ENCODE measurements around the gene HIGD1B. TPM values are rescaled to one million over a fixed set of nuclear protein-coding genes. Genes with fewer than 3 reads are reported as not detected.

HIGD1B gene
- polyA plus RNA-seq, 3 donors: 2.1 to 16.2 (median 10.7) TPM

DNA sequence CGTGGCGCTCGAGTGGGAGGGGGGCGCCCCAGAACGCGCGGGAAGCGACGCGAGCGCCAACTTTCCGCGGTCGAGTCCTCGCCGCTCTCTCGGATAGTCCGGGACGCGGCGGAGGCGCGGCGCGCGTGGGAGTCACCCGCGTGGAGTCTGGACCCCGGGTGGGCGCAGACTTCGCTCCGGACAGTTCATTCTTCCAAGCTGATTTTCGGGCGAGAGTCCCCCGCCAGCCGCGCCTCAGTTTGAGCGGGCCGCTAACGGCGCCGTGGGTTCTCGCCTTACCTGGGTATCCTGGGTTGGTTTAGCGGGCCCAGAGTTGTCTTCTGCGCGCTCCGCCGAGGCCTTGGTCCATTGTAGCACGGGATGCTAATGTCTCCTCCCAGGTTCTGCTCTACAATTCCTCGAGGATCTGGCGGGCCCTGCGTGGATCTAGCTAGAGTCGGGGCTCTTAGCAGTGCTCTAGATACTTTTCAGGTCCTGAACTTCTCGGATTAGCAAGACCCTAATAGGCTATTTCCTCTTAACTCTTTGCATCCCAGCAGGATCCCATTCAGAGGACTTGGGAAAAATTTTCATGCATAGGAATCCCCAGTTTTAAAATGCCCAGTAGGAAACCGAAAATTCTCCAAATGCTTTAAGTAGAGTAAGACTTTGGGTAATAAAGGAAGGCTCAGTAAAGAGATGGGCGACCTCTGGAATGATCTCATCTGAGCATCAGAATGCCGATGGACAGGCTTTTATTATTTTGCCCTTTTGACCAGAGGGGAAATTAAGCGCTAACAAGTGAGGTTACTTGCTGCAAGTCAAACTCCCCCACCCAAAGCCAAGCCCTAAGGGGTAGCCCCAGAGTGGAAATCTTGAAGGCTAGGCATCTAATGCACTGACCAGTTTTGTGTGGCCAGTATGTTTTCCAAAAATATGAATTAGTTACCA lies 17.1 kb upstream of the HIGD1B start:
- WGBS, 3 donors: 5 to 7% (median 5%) methylated on average over 36 to 52 of the region's 58 CpGs
- no peak overlapping the region for H3K27ac ChIP-seq (ENCODE audit: low read depth, low read length)

DNA sequence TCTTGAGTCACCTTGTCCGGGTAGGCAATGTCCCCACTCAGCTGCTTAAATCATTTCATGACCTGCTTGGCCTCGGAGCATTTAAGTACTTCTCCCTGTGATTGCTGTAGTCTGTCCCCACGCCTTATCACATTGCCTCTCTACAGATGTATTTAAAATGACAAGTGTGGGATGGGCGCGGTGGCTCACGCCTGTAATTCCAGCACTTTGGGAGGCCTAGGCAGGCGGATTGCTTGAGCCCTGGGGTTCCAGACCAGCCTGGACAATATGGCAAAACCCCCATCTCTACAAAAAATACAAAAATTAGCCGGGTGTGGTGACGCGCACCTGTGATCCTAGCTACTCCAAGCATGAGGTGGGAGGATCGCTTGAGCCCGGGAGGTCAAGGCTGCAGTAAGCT lies 16.3 kb upstream of the HIGD1B start:
- WGBS, 3 donors: 78 to 93% (median 86%) methylated on average over 12 of the region's 12 CpGs
- no peak overlapping the region for H3K27ac ChIP-seq (ENCODE audit: low read depth, low read length)

DNA sequence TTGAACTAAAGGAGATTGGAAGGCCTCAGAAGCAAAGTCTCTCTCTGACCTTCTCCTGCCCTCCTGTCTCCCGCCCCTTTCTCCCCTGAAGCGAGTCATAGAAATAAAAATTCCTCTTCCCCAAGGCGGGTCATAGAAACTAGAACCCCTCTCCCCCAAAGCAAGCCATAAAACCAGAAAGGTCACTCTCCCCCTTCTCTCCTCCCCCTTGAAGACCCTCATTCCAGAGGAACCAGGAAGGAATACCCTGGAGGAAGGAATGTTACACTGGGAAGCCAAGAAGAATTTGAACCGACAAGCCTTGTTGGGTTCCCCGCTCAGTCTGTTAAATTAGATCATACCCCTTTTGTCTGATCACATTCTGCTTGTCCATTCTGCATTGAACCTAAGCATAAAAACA lies 14.9 kb upstream of the HIGD1B start:
- H3K27ac ChIP-seq (ENCODE audit: low read depth, low read length): no peak overlapping the region
- 77 to 89% (median 79%) methylated on average over 5 of the region's 5 CpGs for WGBS, 3 donors

DNA sequence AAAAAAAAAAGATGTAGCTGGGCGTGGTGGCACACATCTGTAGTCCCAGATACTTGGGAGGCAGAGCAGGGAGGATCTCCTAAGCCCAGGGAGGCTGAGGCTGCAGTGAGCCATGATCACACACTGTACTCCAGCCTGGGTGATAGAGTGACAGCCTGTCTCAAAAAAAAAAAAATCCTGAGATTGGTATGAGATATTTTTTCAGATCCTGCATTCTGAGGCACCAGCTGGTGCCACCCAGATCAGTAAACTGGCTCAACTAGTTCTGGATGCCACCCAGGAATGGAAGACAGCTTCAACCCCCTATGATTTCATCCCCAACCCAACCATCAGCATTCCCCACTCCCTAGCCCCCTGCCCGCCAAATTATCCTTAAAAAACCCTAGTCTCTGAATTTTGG lies 10.5 kb upstream of the HIGD1B start:
- 64 to 81% (median 68%) methylated on average over 2 of the region's 2 CpGs for WGBS, 3 donors
- no peak overlapping the region for H3K27ac ChIP-seq (ENCODE audit: low read depth, low read length)

DNA sequence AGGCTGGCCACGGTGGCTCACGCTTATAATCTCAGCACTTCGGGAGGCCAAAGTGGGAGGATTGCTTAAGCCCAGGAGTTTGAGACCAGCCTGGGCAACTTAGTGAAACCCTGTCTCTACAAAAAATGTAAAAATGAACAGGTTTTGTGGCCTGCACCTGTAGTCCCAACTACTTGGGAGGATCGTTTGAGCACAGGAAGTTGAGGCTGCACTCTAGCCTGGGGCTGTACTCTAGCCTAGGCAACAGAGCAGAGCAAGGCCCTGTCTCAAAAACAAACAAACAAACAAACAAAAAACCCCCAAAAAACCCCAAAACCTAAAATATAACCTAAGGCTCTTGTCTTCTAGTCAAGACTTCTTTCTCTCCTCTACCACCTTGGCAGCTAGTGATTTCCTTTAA lies 7.4 kb upstream of the HIGD1B start:
- H3K27ac ChIP-seq (ENCODE audit: low read depth, low read length): no peak overlapping the region
- 75 to 83% (median 79%) methylated on average over 4 of the region's 4 CpGs for WGBS, 3 donors

DNA sequence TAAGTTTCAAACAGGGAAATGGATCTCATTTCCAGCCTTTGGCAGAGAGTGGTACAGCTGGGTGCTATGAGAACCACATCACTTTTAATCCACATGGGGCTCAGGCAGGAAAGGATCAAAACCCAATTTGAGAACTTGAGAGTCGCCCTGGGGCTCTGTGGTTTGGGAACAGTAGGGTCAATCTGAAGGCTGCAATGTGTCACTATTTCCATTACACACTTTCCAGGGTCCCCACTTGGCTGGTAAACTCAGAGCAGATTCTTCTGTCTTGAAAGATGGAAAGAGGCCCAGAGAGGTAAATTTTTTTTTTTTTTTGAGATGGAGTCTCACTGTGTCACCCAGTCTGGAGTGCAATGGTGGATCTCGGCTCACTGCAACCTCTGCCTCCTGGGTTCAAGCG lies 6.7 kb upstream of the HIGD1B start:
- no peak overlapping the region for H3K27ac ChIP-seq (ENCODE audit: low read depth, low read length)
- WGBS, 3 donors: 68 to 76% (median 69%) methylated on average over 3 of the region's 3 CpGs

DNA sequence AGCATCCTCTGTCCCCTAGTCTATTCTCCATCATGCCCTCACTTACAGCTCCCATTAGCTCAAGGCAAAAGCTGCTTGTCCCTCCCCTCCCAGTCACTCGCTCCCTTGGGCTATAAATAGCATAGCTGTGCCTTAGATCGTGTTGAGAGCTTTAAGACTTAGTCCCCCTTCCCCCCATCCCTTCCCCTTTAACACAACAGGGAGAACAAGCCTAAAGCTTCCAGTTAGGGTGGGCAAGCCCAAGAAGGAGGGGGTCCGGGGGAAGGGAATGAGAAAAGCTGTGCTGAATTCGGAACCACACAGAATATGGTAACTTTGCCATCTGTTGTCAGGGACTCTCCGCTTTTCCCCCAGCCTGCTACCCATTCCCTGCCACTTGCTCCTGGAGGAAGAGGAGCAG lies 4.9 kb upstream of the HIGD1B start:
- 51 to 58% (median 53%) methylated on average over 5 of the region's 5 CpGs for WGBS, 3 donors
- no peak overlapping the region for H3K27ac ChIP-seq (ENCODE audit: low read depth, low read length)

DNA sequence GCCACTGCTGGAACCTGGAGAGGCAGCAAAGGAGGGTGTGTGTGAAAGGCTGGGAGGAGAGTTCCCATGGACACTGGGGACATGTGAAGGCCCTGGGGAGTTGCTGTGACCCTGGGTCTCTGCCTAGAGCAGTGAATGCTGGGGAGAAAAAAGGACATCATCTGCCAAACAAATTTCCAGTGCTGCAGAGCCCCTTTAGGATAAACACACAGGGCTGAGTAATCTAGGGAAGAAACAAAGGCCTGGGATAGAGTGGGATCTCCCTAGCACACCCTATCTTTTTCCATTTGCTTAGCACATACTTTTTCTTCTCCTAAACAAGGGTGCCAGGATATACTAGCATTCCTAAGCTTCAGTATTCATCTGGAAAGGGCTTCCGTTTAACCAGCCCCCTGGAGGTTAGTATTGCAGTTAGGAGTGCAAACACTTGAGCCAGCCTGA lies 3.3 kb upstream of the HIGD1B start:
- WGBS, 3 donors: 45 to 68% (median 59%) methylated on average over 1 of the region's 1 CpG
- H3K27ac ChIP-seq (ENCODE audit: low read depth, low read length): no peak overlapping the region

DNA sequence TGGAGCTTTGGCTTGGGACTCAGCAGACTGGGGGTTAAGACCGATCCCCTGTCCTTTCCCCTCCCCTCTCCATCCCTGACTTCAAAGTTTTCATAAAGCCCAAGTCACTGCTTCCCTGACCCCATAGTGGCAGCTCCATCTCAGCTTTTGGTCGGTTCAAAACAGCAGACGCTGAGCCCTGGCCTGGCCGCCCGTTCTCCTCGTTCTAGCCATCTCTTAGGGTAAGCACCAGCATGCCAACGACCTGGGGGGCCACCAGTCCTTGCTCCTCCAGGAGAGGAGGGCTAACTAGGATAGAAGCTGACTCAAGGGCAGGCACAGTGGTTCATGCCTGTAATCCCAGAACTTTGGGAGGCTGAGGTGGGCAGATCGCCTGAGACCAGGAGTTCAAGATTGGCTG lies 1.5 kb upstream of the HIGD1B start:
- no peak overlapping the region for H3K27ac ChIP-seq (ENCODE audit: low read depth, low read length)
- 73 to 83% (median 74%) methylated on average over 8 of the region's 8 CpGs for WGBS, 3 donors

DNA sequence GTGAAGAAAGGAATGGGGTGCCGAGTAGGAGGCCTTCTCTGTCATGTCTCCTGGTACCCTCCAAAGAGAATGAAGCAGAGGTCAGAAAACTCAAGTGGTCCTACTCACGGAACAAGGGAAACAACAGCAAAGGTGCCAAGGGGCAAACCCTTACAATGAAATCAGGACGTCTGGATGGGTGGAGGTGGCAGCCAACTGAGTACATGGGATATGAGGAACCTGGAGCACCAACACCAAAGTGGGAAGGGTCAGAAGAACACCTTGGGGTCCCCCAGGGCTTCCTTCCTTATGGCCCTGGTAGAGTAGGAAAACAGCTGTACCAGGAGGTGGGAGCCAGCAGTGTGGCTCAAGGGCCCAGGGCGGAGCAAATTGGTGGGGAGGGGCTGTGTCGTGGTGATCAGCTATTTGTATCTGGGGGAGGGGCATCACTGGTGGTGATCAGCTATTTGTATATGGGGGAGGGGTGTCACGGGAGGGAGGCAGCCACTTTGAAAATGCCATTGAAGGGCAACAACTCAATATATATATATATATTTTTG lies 643 bp downstream of the HIGD1B start:
- WGBS, 3 donors: 64 to 72% (median 70%) methylated on average over 6 of the region's 6 CpGs
- no peak overlapping the region for H3K27ac ChIP-seq (ENCODE audit: low read depth, low read length)

DNA sequence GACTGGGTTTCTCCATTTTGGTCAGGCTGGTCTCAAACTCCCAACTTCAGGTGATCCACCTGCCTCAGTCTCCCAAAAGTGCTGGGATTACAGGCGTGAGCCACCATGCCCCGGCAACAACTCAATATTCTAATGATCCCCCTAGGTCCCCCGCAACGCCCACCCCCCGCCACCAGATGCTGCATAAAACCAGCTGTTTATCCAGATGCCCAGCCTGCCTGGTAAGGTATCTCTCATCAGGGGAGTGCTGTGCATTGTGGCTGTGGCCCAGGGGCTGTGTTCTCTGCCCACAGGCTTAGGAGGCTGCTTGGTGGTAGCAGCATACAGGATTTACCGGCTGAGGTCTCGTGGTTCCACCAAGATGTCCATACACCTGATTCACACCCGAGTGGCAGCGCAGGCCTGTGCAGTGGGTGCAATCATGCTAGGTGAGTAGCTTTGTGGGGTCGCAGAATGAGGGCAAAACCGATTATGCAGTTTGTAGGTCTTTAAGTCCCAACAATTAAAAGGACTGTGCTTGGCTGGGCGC lies 1.3 kb downstream of the HIGD1B start:
- 88 to 93% (median 89%) methylated on average over 12 of the region's 12 CpGs for WGBS, 3 donors

DNA sequence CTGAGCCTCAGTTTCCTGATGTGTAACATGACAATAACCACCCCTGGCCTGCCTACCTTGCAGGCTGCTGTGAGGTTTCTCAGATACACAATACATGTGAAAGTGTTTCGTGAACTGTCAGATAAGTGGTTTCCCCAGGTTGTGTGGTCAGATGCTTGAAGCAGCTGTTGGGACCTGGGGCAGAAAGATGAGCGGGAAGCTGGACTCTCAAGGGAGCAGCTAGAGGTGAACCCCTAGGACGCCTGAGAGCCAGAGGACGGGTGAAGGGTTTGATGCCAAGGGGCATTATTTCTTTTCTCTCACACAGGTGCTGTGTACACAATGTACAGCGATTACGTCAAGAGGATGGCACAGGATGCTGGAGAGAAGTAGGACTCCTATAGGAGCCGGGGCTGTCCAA lies 2.3 kb downstream of the HIGD1B start:
- H3K27ac ChIP-seq (ENCODE audit: low read depth, low read length): no peak overlapping the region
- 77 to 86% (median 83%) methylated on average over 7 of the region's 7 CpGs for WGBS, 3 donors

More for the DNA sequence above, 1.3 kb downstream of the HIGD1B start:
- H3K27ac ChIP-seq (ENCODE audit: low read depth, low read length): no peak overlapping the region

DNA sequence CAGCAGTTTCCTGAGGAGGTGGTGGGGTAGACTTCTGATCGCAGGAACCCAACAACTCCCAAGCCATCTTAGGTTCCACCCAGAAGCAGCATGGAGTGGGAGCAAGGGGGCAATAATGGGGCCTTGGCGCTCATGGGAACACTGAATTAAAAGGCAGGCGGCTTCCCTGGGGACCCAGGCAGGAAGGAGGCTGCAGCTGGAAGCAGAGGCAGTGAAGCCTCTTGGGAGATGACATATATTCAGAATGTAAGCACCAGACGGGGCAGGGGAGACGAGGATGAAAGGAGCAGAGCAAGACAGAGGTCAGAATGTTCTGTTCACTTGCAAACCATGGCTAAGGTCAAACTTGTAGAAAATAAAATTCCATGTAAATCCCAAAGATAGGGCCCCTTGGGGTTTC lies 2.9 kb downstream of the HIGD1B start:
- no peak overlapping the region for H3K27ac ChIP-seq (ENCODE audit: low read depth, low read length)

DNA sequence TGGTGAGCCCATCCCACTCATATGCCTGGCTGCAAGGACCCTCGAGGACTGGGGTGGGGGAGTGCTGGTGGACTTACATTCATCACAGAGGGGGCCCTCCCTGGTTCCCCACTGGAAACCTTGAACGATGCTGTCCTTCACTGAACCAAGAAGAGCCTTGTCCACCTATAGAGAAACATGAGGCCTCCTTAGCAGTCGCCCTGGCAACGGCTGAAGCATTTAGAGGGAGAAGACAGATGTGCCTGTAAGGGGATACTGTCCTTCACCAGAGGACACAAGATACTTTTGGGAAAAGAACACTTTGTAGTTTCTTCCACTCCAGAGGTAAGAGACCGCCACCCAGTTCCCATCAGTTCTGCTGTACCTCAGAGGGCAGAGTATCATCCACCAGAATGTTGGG lies 6.5 kb downstream of the HIGD1B start:
- no peak overlapping the region for H3K27ac ChIP-seq (ENCODE audit: low read depth, low read length)
- WGBS, 3 donors: 92 to 94% (median 93%) methylated on average over 5 of the region's 5 CpGs

More for the DNA sequence above, 2.9 kb downstream of the HIGD1B start:
- WGBS, 3 donors: 68 to 78% (median 78%) methylated on average over 5 of the region's 5 CpGs

DNA sequence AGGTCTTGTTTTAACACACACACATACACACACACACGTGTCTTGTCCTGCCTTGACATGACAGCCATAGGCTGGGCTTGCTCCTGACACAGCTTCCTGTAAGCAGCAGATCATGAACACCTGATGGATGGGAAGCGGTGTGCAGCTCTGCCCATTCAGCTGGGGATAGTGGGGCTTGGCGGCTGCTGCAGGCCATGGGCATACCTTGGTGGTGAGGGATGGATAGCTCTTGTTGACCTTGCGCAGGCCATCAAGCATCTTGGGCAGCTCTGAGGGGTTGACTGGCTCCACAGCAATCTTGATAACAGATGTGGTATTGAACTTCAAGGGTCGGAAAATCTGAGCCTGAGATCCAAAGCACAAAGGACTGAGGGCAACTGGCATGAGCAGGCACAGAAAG lies 12.0 kb downstream of the HIGD1B start:
- WGBS, 3 donors: 85 to 91% (median 89%) methylated on average over 5 of the region's 5 CpGs
- no peak overlapping the region for H3K27ac ChIP-seq (ENCODE audit: low read depth, low read length)

DNA sequence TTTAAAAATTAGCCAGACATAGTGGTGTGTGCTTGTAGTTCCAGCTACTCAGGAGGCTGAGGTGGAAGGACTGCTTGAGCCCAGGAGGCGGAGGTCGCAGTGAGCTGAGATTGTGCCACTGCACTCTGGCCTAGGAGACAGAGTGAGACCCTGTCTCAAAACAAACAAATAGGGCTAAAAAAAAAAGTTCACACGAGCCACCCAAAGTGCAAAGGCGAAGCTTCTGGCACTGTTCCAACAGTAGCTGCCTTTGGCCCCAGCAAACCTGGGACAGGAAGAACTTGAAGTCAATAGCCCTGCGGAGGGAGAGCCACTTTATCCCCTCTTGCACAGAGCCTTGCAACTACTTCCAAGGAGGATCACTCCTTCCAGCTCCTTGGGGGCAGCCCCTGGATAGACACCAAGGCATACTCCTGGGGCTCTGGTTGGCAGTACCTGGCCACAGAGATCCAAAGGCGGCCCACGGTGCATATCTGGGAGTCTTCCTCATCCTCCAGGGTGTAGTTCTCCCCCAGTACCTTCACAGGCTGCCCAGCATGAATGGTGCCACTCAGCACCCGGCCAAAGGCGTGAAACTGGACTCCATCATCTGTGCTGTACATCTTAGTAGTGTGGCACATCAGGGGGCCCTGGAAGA lies 14.7 kb downstream of the HIGD1B start:
- no peak overlapping the region for H3K27ac ChIP-seq (ENCODE audit: low read depth, low read length)
- WGBS, 3 donors: 83 to 90% (median 88%) methylated on average over 9 of the region's 9 CpGs

DNA sequence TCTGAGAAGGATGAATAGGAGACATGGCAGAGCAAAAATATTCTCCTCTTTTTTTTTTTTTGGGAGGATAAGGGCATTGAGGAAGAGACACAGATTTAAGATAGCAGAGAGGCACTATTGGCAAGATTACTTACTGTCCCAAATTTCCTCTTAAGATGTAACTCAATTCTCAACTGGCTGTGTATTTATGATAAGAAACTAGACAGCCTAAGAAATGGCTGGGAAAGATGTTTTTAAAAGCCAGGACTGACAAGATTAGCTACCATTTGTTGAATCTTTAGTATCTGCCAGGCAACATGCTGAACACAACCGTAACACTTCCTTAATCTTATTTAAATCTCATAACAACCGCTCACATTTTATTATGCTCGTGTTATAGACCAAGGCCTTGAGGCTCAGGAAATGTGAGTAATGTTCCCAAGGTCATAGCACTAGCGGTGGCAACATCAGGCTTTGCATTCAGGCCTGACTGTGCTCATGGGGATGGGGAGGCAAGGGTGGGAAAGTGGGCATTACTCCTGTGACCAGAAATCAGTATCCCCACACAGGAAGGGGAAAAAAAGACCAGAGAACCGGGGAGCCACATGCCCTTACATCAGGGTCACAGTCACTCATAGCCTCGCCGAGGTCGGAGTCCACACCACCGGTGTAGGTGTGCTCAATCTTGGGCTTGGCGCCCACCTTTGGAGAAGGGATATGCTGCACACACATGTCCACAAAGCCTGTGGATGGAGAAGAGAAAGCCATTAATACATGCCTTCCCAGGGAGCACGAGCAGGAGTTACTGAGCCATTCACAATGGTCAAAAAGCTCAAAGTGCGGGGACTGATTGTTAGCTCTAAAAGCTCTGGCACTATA lies 15.6 kb downstream of the HIGD1B start:
- no peak overlapping the region for H3K27ac ChIP-seq (ENCODE audit: low read depth, low read length)
- WGBS, 3 donors: 85 to 88% (median 86%) methylated on average over 12 of the region's 12 CpGs

DNA sequence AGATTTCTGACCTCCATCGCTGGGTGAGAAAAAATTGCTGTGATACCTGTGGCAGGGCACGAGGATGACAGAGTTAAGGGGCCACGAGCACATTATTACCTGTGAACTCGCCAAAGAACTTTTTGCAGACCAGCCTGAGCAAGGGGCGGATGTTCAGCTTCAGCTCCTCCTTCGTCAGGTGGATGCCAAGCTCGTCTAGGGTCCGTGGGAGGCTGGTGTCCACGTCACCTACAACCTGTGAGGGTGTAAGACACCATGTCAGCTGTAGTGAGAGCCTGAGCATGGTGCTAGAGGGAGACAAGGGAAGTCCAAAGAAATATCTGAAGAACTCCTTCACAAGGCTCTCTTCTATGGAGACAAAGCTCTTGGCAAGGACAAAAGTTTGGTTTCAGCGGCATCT lies 17.1 kb downstream of the HIGD1B start:
- H3K27ac ChIP-seq (ENCODE audit: low read depth, low read length): no peak overlapping the region
- 65 to 79% (median 75%) methylated on average over 10 of the region's 10 CpGs for WGBS, 3 donors
